Erythroblast (primary cell): ENCODE measurements around the gene PRICKLE2.
"Not testable (repeated sequence)": the region's sequence is repeated elsewhere in the genome, so short reads cannot be mapped to it uniquely, and the experiment has no call there.

Experiments used
- DNase-seq, 2 experiments: peaks; one replicate each; lab custom pipeline; 2025; lab: John Stamatoyannopoulos, UW
- GATA1 ChIP-seq: IDR thresholded peaks from 2 replicates; pipeline ENCODE4 v1.6.1; 2011; ENCODE audit warnings: low read depth, mild to moderate bottlenecking, control low read depth, low read length, moderate library complexity
- POLR2A ChIP-seq: IDR thresholded peaks from 2 replicates; pipeline ENCODE4 v1.6.1; 2011; ENCODE audit warnings: mild to moderate bottlenecking, low read length

PRICKLE2 gene

DNA sequence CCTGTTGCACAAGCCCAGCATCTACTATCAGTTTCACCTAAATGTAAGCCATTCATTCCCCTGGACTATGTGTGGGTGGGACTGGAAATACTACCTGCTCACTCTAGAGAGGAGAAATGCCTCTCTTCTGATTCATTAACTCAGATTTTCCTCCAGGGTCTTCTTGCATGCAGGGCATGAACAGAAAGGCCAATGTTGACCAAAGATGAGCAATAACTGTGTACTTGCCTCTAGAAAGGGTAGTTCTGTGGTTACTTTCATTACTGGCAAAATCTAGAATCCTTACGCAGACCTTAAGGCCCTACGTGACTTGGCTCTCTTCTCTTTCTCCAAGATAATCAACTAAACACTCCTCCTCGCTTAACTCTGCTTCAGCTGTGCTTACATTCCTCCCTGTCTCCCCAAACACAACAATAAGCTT, 120.6 kb downstream of the PRICKLE2 start:
- TF ChIP-seq POLR2A (no peak), GATA1 (no peak)
- no peak for DNase-seq

DNA sequence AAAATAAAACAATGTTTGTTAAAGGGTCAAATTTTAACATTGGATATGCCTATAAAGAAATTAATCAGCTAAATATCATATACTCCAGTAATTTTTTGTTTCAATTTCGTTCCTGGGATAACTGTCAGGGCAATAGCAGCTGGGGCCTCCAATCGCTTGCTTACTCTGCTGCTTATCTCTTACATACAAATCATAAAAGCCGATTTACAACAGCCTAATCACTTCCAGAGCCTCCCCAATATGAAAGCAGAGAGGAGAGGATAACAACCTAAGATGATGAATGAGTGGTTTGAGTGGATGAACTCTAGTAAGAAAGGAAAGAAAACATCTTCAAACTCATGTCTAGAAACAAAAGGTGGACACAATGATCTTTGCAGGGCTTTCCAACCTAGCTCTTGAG, 121.3 kb downstream of the PRICKLE2 start:
- no peak for DNase-seq
- TF ChIP-seq GATA1 (no peak), POLR2A (no peak)

GRCh38 chr3:64103131-64103530, 122.1 kb downstream of the PRICKLE2 start:
- TF ChIP-seq POLR2A = no peak
- TF ChIP-seq GATA1 = no peak
- no peak for DNase-seq

DNA sequence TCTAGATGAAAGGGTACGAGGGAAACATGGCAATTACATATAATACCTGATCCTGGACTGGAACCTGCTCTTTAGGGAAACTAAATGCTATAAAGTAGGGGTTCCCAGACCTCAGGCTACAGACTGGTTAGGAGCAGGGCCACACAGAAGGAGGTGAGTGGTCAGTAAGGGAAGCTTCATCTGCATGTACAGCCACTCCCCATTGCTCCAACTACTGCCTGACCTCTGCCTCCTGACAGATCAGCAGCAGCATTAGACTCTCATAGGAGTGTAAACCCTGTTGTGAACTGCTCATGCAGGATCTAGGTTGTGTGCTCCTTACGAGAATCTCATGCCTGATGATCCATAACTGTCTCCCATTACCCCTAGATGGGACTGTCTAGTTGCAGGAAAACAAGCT, 123.1 kb downstream of the PRICKLE2 start:
- DNase-seq = no peak
- no peak for TF ChIP-seq GATA1
- no peak for TF ChIP-seq POLR2A

DNA sequence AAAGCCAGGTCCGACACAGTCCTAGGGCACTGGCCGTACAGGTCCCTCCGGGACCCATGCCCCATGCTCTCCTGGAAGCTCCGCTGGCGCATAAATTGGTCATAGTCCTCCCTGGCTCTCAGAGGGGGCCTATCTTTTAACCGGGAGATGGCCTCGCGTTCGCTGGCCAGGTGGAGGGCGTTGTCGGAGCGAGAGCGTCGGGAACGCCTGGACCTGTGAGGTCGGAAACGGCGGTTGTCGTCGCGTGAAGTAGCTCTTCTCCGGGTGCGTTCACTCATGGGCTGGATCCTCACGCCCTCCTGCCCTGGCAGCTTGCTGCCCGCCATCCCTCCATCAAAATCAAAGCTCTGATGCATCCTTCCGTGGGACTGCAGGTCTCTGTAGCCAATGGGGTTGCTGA, 126.0 kb downstream of the PRICKLE2 start:
- DNase-seq = no peak
- TF ChIP-seq POLR2A (no peak), GATA1 (no peak)

GRCh38 chr3:64098670-64099069, 126.6 kb downstream of the PRICKLE2 start:
- DNase-seq = no peak
- TF ChIP-seq GATA1 = no peak
- TF ChIP-seq POLR2A = no peak

DNA sequence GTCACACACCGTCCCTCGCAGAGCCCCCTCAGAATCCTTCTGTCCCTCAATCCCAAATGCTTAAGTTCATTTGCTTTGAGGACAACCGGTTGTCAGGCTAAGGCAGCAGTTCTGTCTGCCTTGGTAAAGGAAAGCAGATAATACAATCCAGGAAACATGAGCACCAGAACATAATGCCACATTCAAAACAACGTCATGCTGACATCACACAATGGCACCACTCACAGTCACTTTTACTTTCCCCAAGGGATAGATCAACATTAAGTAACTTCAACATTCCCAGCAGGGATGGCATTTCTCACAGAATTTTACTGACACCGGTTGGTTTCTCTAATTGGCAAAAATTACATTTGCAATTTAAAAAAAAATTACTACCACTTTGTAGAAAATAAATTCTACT, 127.3 kb downstream of the PRICKLE2 start:
- no peak for DNase-seq
- TF ChIP-seq GATA1 (no peak), POLR2A (no peak)

DNA sequence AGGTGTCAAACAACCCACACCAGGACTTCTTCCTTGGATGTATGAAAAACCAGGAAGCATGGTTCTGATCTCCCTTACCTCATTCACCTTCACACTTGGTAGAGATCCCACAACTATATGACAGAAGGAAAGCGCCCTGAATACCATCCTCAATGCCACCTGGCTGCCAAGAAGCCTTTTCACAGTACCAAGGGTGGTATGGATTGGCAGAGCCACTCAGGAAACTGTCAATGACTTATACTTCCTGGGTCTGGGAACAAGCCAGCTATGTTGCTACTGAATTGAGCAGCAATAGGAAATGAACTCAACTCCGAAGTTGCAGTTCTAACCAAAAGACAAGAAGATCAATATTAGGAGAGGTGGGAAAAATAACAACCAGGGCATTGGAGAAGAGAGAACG, 129.5 kb downstream of the PRICKLE2 start:
- TF ChIP-seq GATA1 = no peak
- no peak for TF ChIP-seq POLR2A
- no peak for DNase-seq

GRCh38 chr3:64094713-64095079, 130.6 kb downstream of the PRICKLE2 start:
- no peak for DNase-seq
- TF ChIP-seq POLR2A (no peak), GATA1 (no peak)

DNA sequence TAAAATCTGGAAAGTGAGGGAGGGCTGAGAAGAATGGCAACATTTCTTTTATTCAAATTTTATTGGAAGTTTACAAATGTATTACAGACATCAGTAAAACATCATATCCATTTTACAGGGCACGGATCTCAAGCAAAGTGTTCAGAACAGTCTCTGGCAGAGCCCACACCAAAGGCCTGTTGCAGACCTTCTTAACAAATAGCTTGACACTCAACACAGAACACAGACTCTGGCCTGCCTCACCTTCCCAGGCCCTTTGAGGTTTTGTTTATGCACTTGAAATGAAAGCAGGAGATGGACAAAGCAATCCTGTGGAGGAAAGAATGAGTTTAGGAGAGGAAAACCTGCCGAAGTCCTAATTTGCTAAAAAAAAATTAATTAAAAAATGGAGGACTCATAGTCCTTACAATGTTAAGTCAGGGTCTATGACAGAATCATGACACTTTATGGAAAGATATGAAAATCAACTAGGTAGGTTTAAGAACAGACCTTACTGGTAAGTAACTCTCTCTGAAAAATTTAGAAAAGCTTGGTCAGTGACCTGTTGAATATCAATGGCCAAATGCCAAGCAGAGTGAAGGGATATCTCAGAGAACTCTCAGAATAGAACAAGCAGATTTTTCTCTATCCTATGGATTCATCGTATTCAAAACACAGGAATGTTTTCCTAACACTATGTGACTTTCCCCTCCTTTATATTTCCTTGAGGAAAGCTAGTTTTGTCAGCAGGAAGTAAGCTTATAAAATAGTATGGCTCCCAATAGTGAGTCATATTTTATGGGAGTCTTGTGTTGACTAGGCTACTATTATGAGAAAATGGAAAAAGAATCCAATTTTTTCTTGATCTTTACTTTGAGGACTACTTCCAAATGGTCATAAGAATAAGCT, 131.2 kb downstream of the PRICKLE2 start:
- TF ChIP-seq POLR2A = no peak
- no peak for TF ChIP-seq GATA1
- DNase-seq = no peak

GRCh38 chr3:64093211-64093610, 132.1 kb downstream of the PRICKLE2 start:
- no peak for DNase-seq
- no peak for TF ChIP-seq POLR2A
- no peak for TF ChIP-seq GATA1

- no peak for TF ChIP-seq POLR2A
- no peak for TF ChIP-seq GATA1
- no peak for DNase-seq
Measured at GRCh38 chr3:64091501-64091900, 133.8 kb downstream of the PRICKLE2 start.

DNA sequence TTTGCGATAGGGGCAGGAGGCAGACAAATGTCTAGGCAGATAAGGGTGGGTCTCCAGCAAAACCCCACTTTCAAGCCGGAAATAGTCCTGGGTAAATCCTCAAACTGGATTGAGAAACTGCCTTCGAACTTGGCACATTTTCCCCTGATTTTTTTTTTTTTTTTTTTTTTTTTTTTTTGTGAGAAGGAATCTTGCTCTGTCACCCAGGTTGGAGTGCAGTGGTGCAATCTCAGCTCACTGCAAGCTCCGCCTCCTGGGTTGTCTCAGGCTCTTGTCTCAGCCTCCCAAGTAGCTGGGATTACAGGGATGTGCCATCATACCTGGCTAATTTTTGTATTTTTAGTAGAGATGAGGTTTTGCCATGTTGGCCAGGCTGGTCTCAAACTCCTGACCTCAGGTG, 135.9 kb downstream of the PRICKLE2 start:
- DNase-seq = not testable (repeated sequence)

DNA sequence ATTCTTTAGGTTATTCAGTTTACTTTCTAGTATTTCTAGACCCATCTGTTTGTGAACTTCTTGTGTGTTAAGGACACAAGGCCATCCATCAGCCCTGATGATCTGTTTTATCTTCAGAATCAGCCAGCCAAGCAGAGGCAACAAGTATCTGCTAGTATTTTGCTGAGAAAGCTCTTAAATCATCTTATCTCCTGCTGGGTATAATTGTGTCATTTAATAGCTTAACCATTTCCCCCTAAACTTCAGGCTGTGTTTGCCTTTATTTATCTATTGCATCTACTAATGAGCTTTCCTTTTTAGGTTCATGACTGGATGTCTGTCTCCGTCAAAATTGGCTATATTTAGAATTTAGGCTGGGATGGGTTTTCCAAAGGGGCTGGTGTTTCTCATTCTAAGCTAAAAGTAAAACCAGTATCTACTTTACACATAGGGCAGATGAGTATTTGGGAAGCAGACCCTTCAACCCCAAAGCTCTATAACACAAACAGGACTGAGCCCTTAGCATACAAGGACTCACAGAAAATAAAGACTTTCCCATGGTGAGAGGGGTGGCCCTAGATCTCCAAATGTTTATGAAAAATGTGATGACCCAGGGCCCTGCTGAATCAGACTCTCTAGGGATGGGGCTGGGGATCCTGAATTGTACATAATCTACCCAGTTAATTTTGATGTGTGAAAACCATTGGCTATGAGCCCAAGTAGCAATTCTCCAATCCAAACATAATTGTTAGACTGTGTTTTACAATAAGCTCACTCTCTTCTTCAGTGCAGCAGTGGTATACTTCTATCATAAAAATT, 136.7 kb downstream of the PRICKLE2 start:
- no peak for DNase-seq
- TF ChIP-seq POLR2A (no peak), GATA1 (no peak)
